Activated CD4-positive, alpha-beta T cell treated with anti-CD3 and anti-CD28 coated beads, Interleukin-2, amount 50 U/mL, for 1 hour (primary cell): Measurements from ENCODE around the gene STK40.

Experiments
- DNase-seq: peaks from one replicate; pipeline ENCODE4 v3.0.0-alpha.2; 2020

STK40 gene

DNA sequence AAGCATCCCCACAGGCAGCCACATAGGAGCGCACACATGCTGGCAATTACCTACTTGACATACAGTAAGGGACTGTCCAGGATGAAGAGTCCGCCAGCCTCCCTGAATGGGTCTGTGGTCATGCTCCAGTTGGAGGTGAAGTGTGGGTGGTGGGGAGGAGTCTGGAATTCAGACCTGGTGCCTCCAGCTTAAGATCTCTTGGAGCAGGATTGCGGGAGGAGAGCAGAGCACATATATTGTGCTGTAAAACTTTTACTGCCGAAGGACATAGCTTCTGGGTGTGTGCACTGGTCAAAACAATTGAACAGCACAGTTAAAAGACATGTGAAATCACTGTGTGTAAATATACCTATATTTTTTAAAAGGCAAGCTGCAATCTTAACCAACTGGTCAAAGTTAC is 17.9 kb downstream of the STK40 start:
- DNase-seq, result no peak

DNA sequence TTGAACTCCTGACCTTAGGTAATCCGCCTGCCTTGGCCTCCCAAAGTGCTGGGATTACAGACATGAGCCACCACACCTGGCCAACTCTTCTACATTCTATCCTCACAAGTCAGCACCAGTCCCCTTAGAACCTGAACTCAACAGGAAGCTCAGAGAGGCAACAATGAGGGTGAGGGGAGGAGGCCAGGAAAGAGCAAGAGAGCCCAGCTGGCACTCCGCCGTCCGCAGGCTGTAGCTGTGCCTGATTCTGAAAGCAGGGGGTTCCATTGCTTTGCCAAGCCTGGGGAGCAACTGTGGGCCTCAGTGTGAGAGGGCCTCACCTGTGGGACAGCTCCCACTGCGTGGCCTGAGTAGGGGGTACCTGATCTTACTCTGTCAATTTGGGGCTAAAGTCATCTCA is 18.7 kb downstream of the STK40 start:
- DNase-seq, result peak; percentile 30

- peak; percentile 51 for DNase-seq
Observed at GRCh38 chr1:36366091-36366661, 19.5 kb downstream of the STK40 start.

GRCh38 chr1:36365381-36365780 is 20.3 kb downstream of the STK40 start:
- no peak for DNase-seq

DNA sequence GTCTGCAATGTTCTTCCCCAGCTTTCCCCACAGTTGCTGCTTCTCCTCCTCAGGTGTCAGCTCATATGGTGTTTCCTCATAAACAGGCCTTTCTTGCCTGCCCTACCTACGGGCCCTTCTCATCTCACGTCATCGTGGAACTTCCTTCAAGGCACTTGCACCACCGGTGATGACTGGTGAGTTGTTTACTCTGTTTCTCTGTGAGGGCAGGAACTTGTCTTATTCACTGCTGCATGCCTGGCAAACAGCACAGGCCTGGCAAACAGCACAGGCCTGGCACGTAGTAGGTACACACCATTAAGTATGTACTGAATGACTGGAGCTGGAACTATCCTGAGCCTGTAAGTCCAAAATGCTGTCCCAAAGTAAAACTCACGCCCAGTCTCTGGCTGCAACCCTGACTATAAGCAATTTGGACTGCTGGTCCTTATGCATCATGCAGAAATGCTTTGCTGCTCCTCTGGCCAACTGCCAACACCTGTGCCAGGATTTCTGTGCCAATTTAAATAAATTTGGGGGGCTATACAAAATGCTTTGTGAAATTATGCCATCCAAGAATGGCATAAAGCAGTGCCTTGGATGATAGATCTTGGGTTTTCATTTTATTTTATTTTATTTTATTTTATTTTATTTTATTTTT is 25.7 kb downstream of the STK40 start:
- peak; percentile 30 for DNase-seq

GRCh38 chr1:36359383-36359782 is 26.3 kb downstream of the STK40 start:
- DNase-seq, result no peak

GRCh38 chr1:36358514-36359084 is 27.1 kb downstream of the STK40 start:
- DNase-seq, result no peak

DNA sequence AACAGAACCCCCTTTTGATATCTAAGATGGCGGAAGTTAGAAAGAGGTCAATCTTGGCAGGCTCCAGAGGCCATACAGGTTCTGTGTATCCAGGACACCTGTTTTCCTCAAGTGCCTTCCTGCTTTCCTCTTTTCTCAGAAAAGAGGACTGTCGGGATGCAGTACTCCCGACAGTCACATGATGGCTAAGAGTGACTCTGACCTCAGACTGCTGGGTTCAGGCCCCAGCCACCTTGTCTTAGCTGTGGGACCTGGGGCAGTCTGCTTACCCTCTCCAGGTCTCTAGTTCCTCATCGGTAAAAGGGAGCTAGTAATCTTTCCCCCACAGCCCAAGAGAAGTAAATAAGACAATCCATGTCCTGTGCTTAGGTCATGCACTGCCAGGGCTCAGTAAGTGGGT is 29.9 kb downstream of the STK40 start:
- no peak for DNase-seq

GRCh38 chr1:36354486-36354885 is 31.2 kb downstream of the STK40 start:
- DNase-seq, result no peak

- no peak for DNase-seq
Observed at GRCh38 chr1:36352910-36353878, 32.5 kb downstream of the STK40 start.

DNA sequence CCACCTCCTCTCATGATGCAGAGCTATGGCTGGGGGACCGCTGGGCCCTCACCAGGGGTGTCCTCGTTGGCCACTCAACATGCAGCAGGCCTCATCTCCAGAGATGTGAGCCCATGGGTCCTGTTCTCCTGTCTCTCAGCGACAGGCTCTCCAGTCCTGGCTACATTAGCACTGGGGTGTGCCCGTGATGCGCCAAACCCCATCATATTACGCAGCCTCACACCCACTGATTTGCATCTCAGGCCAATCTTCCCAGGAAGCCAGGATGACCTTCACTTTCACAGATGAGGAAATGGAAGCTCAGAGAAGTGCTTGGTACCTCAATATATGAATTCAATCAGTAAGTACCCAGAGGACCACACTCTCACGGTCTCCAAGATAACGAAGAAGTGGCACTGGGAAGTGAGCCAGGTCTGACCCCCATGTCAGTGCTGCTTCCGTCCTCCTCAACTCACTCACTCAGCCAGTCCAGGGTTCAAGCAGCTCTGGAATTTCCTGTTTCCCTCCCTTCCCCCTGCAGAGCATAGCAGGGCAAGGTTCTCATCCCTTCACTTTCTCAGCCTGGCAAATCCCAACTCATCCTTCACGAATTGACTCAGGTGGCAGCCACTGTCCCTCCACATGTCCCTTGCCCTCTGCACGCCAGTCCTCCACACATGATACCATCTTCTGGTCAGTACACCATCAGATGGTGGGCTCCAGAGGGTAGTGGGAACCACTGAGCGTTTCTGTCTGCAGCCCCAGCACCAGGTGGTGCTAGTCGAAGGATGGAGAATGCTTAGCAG is 33.4 kb downstream of the STK40 start:
- DNase-seq, result no peak

GRCh38 chr1:36351227-36351977 is 34.3 kb downstream of the STK40 start:
- no peak for DNase-seq

GRCh38 chr1:36350659-36351226 is 35.0 kb downstream of the STK40 start:
- DNase-seq, result peak; percentile 53

DNA sequence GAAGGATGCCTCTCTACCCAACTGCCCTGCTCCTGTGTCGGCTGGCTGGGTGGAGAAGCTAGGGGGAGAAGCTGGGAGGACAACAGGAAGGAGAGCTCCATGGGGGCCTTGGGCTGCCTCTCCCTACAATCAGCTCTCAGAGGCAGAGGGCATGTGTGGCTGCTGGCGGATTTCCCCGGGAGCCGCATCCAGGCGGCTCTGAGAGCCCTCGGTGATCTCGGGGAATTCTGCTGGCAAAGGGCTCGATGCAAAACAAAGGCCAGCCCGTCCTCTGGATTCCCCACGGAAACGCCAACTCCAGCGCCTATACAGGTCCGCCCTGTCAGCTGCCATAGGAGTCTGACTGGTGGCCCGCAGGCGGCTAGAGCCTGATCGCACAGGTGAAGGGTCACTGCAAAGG is 35.9 kb downstream of the STK40 start:
- no peak for DNase-seq

- no peak for DNase-seq
Observed at GRCh38 chr1:36349241-36349671, 36.5 kb downstream of the STK40 start.

DNA sequence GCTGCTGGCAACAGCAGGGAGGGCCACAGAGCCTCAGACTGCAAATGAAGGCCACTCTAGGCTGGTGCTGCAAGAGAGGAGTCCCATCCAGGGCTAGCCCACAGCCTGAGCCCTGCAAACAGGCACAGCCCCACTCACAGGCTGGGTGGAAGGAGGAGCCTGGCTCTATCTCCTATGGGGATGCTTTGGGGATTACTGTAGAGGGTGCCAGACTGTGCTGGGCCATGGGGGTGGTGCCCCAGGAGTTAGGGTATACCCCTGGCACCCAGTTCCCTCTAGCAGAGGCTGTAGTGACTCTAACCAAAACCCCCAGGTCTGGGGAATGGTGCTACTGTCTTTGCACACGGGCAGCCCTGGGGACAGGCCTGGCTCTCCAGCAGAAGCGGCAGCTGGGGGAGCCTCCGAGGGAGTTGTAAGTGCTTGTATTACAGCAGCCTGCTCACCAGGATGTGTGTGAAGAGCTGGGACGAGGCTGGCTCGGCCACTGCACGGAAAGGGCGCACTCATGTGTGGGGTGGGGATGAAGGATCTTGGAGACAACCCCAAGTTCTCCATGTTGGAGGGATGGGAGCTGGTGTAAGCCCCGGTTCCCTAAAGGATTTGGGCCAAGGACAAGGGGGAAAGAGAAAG is 38.9 kb downstream of the STK40 start:
- no peak for DNase-seq

DNA sequence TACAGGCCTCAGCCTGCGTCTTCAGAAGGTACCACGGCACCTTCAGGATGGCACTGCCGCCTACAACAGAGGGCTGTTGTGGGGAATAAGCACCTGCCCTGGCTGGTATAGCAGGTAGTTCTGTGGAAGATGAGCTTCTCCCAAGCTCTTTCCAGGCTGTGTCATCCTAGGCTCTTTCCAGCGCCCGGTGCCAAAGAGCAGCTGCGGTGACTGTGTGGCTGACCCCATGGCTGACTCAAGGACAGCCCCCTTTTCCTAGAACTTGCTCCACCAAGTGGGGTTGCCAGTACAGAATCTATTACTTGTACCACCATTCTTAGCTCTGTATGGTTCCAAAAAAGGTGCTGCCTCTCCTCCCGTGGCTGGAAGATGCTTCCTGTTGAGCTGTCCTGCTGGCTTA is 40.4 kb downstream of the STK40 start:
- DNase-seq, result no peak

DNA sequence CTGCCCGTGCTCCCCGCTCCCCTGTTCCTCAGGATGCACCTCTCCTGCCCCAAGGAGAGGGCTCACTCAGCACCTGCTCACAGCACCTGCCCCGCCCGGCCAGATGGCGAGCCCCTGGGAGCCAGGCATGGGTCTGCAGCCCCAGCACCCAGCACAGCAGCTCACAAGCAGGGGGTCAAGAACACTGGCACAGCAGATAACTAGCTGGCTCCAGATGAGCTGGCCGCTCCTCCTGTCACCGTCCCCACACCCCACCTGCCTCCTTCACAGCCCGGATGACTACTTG is 41.4 kb downstream of the STK40 start:
- DNase-seq, result no peak

GRCh38 chr1:36343651-36344394 is 41.9 kb downstream of the STK40 start:
- DNase-seq, result no peak

GRCh38 chr1:36342426-36343185 is 43.1 kb downstream of the STK40 start:
- peak; percentile 63 for DNase-seq
